Kidney epithelial cell (primary cell): Measurements from ENCODE around the gene SMKR1. TPM values are rescaled to one million over a fixed set of nuclear protein-coding genes. Genes with fewer than 3 reads are reported as not detected.
"Not testable (repeated sequence)": the region's sequence is repeated elsewhere in the genome, so short reads cannot be mapped to it uniquely, and the experiment has no call there.

Experiments used
- DNase-seq: peaks from one replicate; pipeline ENCODE4 v3.0.0-alpha.2; 2010; ENCODE audit warnings: low read depth
- H3K27me3 ChIP-seq: 2 replicates; pipeline ENCODE4 v1.6.0; 2011; ENCODE audit warnings: low read length; ENCODE audit not compliant: control insufficient read depth, insufficient read depth
- H3K36me3 ChIP-seq: 2 replicates; pipeline ENCODE4 v1.5.1; 2011; ENCODE audit warnings: low read length; ENCODE audit not compliant: control insufficient read depth, insufficient read depth
- H3K4me3 ChIP-seq: 2 replicates; pipeline ENCODE4 v1.5.1; 2011; ENCODE audit warnings: low read depth, mild to moderate bottlenecking, control low read depth, low read length
- CTCF ChIP-seq: IDR thresholded peaks from 2 replicates; pipeline ENCODE4 v1.5.1; 2011; ENCODE audit warnings: mild to moderate bottlenecking, moderate library complexity, low read length, control low read depth, inconsistent platforms; ENCODE audit not compliant: insufficient read depth, poor library complexity, severe bottlenecking
- total RNA-seq: library from RNA; depleted of rRNA; stranded (reverse); fragments of >200 nt; gene quantifications from 2 replicates; pipeline ENCODE4 v1.2.3, GENCODE V29; 2015

Gene SMKR1
- total RNA-seq, 1 donor from 2014 or later: not detected

DNA sequence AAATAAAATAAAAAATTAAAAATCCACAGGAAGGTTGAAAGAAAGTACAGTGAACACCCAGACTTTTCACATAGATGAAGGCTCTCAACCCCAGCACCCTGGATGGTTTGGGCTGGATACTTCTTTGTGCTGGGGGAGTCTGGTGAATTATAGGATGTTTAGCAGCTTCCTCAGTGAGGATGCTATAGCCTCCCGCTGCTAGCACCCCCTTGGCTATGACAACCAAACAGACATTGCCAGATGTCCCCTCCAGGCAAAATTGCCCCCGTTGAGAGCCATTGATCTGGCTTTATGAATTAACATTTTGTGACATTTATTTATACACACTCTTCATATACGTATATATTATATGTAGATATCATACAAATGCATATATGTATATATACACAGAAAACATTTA lies 21.6 kb downstream of the SMKR1 start:
- H3K36me3 ChIP-seq: no peaks in the 10 kb centered on the region
- no peak for DNase-seq
- TF ChIP-seq CTCF: no peak
- peaks cover 13% of the 10 kb centered on the region for H3K27me3 ChIP-seq
- no peak overlapping the region for H3K4me3 ChIP-seq

DNA sequence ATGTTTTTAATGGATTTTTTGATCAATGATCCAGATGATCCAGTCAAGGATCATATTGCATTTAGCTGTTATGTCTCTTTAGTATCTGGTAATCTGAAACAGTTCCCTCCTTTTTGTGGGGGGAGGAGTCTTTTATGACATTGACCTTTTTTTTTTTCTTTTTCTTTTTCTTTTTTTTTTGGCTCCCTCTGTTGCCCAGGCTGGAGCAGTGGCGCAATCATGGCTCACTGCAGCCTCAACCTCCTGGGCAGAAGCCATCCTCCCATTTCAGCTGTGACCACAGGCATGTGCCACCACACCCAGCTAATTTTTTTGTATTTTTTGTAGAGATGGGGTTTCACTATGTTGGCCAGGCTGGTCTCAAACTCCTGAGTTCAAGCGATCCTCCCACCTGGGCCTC lies 22.1 kb downstream of the SMKR1 start:
- not testable (repeated sequence) for DNase-seq, H3K4me3 ChIP-seq, H3K36me3 ChIP-seq
- peaks cover 13% of the 10 kb centered on the region for H3K27me3 ChIP-seq

DNA sequence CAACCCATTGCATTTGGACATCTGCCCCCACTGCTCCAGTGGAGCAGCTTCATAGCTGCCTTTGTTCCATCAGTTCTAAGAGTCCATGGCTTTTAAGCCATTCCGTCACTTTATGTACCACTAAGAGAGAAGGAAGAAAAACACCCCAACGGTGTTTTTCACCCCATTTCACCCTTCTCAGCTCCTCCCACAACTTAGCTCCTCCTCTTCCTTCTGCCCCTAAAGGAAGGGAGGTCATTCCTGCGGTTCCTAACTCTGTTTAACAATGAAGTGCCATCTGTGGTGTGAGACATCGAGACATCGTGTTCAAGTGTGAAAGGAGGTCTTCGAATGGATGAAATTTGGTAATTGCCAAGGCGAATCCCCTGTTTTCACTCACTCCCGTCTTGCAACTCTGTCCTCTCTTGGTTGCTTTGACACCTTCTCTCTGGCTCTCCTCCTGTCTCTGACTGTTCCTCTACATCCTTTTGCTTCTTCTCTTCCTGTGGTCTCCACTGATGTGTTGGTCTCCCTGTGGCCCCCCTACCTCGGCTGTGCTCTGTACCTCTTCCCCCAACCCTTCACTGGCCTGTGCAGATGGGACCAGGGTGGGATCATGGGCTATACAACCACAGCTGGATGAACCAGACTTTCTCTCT lies 23.0 kb downstream of the SMKR1 start:
- Histone ChIP-seq H3K4me3 (no peak overlapping the region), H3K27me3 (peaks cover 13% of the 10 kb centered on the region), H3K36me3 (no peaks in the 10 kb centered on the region)
- no peak for TF ChIP-seq CTCF
- no peak for DNase-seq

GRCh38 chr7:129529643-129530042 lies 27.3 kb downstream of the SMKR1 start:
- no peak for DNase-seq
- no peak for TF ChIP-seq CTCF
- no peaks in the 10 kb centered on the region for H3K36me3 ChIP-seq

DNA sequence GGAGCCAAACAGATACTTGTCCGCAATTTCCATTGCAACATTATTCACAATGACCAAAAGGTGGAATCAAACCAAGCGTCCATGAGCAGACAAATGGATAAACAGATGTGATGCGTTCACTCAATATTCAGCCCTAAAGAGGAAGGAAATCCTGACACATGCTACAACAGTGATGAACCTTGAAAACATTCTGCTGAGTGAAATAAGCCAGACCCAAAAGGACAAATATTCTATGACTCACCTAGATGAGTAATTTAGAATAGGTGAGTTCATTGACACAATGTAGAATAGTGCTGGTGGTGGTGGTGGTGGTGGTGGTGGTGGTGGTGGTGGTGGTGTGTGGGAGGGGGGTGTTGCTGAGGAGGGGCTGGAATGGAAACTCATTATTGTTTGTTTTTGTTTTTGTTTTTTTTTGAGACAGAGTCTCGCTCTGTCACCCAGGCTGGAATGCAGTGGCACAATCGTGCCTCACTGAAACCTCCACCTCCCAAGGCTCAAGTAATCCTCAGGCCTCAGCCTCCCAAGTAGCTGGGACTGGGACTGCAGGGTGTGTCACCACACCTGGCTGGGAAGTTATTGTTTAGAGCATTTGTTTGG lies 28.6 kb downstream of the SMKR1 start:
- no peaks in the 10 kb centered on the region for H3K27me3 ChIP-seq
- H3K4me3 ChIP-seq: no peak overlapping the region
- peak; percentile 69 for DNase-seq
- H3K36me3 ChIP-seq: no peaks in the 10 kb centered on the region
- TF ChIP-seq CTCF: no peak

More at GRCh38 chr7:129529643-129530042, 27.3 kb downstream of the SMKR1 start:
- Histone ChIP-seq H3K27me3 (no peaks in the 10 kb centered on the region), H3K4me3 (no peak overlapping the region)

DNA sequence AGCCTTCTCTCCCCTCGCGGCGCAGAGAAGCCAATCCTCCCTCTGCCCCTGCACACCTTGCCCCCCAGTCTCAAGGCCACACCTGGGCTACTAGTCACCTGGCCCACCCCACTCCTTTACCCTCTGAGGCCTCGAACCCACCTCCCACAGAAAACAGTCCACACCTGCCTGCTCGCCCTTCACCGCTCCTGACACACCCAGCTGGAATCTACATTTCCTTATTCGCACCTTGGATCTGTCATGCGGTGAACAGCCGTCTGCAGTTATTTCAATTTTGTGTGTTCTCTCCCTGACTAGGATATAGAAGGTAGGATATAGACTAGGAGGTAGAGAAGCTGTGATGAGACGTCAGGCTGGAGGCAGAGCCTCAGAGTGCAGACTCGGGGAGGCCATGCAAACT lies 29.4 kb downstream of the SMKR1 start:
- DNase-seq: no peak
- no peak for TF ChIP-seq CTCF

More for the DNA sequence above, 29.4 kb downstream of the SMKR1 start:
- H3K4me3 ChIP-seq: no peak overlapping the region
- H3K27me3 ChIP-seq: no peaks in the 10 kb centered on the region
- H3K36me3 ChIP-seq: no peaks in the 10 kb centered on the region
